HG03025 (cell line): ENCODE results near the gene INPPL1.

Experiments
- ATAC-seq: cut with Tn5 transposase; IDR thresholded peaks from one replicate; pipeline ENCODE4 v1.9.1; 2021; ENCODE audit warnings: mild to moderate bottlenecking, moderate library complexity; ENCODE audit not compliant: unreplicated experiment, low FRiP score

Gene INPPL1

GRCh38 chr11:72274435-72274834 is 49.9 kb downstream of the INPPL1 start:
- no peak for ATAC-seq

- no peak for ATAC-seq
These were observed 54.3 kb downstream of the INPPL1 start for GRCh38 chr11:72278905-72279304.

DNA sequence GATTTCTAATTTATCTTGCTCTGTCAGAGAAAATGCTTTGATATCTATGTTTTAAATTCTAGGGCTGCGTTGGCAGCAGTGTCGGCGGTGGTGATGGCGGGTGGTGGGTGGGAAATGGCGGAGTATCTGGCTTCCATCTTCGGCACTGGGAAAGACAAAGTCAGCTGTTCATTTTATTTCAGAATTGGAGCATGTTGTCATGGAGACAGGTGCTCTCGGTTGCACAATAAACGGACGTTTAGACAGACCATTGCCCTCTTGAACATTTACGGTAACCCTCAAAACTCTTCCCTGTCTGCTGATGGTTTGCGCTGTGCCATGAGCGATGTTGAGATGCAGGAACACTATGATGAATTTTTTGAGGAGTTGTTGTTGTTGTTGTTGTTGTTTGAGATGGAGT is 55.5 kb downstream of the INPPL1 start:
- no peak for ATAC-seq

- no peak for ATAC-seq
These were observed 56.3 kb downstream of the INPPL1 start for GRCh38 chr11:72280726-72281315.

GRCh38 chr11:72283947-72284346 is 59.4 kb downstream of the INPPL1 start:
- ATAC-seq, result no peak

DNA sequence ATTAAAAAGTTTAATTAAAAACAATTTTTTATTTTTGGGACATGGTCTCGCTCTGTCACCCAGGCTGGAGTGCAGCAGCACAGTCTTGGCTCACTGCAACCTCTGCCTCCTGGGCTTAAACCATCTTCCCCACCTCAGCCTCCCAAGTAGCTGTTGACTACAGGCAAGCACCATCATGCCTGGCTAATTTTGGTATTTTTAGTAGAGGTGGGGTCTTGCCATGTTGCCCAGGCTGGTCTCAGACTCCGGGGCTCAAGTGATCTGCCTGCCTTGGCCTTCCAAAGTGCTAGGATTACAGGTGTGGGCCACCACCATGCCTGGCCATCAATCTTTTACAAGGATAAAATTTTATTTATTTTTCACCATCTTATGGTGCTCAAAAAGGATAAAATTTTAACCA is 62.7 kb downstream of the INPPL1 start:
- no peak for ATAC-seq
